Measurements from ENCODE around the gene ZNF799.

DNA sequence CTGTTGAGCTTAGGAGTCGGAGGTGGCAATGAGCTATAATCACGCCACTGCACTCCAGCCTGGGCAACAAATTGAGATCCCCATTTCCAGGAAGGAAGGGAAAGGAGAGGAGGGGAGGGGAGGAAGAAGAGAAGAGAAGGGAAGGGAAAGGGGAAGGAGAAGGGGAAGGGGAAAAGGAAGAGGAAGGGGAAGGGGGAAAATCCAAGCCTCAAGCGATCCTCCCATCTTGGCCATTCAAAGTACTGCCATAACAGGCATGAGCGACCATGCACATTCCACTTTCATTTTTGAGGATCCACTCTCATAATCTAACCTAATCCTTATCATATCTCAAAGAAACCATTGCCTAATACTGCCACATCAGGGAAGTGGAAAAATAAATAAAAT lies 24.8 kb upstream of the ZNF799 start:
- TF ChIP-seq, protein P1, sequence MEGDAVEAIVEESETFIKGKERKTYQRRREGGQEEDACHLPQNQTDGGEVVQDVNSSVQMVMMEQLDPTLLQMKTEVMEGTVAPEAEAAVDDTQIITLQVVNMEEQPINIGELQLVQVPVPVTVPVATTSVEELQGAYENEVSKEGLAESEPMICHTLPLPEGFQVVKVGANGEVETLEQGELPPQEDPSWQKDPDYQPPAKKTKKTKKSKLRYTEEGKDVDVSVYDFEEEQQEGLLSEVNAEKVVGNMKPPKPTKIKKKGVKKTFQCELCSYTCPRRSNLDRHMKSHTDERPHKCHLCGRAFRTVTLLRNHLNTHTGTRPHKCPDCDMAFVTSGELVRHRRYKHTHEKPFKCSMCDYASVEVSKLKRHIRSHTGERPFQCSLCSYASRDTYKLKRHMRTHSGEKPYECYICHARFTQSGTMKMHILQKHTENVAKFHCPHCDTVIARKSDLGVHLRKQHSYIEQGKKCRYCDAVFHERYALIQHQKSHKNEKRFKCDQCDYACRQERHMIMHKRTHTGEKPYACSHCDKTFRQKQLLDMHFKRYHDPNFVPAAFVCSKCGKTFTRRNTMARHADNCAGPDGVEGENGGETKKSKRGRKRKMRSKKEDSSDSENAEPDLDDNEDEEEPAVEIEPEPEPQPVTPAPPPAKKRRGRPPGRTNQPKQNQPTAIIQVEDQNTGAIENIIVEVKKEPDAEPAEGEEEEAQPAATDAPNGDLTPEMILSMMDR (IDR thresholded peaks at IDR 0.05; ENCODE audit: low read depth, low read length, poor library complexity, severe bottlenecking): no peak
- TF ChIP-seq EZH2phosphoT487 (IDR thresholded peaks at IDR 0.05; ENCODE audit: borderline replicate concordance, low read length): no peak
